ENCODE data around the gene STIL.
"Not testable (repeated sequence)": the region's sequence is repeated elsewhere in the genome, so short reads cannot be mapped to it uniquely, and the experiment has no call there.

The STIL gene

DNA sequence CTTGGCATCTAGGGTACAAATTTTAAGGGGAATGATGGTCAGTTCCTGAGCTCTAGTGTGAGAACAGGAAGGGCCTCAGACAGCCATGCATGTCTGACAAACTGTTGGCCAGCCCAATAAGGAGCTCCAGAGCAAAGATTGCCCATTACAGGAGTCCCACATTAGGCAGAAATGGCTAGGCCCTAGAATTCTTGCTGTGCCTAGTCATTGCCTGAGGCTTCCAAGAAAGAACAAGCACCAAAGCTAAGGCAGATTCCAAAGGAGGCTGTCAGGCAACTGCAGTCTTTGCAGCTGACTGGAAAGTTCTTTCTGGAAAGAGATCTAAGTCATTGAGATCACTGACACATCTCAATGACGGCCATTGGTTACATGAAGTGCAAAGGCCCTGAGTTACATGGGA is 3.9 kb upstream of the STIL start:
- no peak for DNase-seq

DNA sequence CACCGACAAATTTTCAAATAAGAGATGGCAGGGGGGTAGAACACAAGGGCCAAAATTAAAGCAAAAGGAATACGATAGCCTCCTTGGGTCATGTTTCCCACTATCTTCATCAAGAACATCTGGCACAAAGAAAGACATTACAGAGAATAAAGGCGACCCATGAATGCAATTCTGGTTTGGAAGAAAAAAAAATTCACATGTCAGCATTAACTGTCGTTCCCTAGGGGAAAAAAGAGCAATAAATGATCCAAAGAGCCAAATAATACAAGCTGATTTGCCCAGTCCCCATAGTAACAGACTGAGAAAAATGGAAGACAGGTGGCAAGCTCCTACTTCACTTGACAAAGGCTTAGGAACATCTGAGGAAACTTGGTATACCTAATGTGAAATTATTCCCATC is 4.5 kb downstream of the STIL start:
- DNase-seq = no peak

DNA sequence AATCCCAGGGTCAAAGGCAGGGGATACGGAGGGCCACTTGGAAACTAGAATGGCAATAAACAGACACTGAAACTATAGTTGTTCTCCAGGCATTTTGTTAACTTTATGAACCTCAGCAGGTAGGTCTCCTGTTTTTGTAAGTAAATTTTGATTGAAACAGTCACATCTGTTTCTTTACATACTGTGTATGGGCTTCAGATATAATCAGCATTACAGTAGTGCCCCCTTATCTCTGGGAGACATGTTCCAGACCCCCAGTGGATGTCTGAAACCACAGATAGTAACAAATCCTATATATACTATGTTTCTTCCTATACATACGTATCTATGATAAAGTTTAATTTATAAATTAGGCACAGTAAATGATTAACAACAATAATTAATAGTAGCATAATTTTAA is 11.5 kb downstream of the STIL start:
- DNase-seq = no peak

DNA sequence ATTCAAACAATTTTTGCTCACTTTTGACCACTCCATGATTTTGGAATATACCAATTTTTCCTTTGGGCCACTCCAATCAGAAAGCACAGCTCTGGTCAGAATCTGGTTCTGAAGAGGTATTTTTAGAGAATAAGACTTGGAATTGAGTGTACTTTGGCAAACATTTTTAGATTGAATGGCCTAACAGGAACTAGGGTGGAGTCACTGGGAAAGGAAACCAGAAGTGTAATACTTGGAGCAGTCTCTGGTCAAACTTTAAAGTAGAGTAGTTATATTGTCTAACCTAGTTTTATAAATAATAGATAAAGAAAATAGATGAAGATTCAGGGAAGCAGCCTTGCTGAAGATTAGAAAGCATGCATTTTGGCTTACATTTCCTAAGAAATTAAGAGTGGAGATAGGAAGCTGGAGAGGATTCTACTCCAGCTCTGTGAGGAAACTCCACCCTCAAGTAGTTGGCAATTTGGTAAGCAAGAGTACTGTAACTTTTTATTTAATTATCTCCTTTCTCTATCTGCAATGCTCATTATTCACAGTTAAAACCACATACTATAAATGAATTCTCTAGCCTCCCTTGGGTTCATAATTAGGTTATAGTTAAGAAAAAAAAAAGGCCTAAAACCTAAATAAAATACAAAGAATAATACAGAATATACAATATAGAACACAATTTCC is 15.8 kb downstream of the STIL start:
- no peak for DNase-seq

DNA sequence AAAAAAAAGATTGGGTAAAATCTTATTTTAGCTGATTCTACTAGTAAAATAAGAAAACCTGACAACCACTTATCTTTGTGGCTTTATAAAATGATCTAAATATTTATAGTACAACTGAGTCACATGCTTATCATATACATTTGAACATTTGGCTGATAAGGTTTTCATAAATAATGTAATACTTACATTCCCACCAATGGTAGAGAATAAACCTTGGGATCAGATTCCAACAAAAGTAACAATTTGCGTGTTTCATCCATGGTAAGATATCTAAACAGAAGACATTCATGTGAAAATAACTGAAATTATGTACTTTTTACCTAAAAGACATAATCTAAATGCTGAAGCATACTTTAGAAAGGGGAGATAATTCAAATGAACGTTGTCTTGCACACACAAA is 18.4 kb downstream of the STIL start:
- no peak for DNase-seq

DNA sequence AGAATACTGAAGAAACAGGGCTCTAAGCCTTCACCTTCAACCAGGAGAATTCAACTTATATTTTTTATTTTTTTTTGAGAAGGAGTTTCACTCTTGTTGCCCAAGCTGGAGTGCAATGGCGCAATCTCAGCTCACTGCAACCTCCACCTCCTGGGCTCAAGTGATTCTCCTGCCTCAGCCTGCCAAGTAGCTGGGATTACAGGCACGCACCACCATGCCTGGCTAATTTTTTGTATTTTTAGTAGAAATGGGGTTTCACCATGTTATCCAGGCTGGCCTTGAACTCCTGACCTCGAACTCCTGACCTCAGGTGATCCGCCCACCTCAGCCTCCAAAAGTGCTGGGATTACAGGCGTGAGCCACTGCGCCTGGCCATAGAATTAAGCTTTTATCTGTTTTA is 19.1 kb downstream of the STIL start:
- not testable (repeated sequence) for DNase-seq

DNA sequence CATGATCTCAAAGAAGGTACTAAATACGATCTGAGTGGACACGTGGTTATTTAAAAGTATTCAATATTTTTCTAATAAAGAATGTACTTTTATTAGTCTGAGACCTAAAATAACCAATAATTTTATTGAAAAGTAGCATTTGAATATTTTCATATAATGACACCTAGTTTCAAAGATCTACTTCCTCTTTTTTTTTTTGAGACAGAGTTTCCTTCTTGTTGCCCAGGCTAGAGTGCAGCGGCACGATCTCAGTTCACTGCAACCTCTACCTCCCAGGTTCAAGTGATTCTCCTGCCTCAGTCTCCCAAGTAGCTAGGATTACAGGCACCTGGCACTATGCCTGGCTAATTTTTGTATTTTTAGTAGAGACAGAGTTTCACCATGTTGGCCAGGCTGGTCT is 25.8 kb downstream of the STIL start:
- DNase-seq = not testable (repeated sequence)

DNA sequence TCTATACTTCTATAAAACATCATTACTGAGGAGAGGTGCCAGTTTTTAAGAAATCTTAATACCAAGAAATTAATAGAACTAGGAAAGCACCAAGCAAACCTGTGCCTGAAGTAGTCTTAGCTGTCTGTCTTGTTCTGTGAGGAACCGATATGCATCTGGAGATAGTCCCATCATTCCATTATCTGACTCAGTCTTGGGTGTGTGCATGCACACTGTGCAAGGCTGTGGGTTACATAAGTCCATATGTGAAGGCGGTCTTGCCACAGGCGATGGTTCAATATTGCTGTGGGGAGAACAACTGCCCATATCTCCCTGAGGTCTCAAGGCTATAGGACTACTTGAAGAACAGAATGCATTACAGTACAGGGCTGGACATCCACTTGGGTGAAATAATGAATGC is 33.8 kb downstream of the STIL start:
- DNase-seq = no peak

DNA sequence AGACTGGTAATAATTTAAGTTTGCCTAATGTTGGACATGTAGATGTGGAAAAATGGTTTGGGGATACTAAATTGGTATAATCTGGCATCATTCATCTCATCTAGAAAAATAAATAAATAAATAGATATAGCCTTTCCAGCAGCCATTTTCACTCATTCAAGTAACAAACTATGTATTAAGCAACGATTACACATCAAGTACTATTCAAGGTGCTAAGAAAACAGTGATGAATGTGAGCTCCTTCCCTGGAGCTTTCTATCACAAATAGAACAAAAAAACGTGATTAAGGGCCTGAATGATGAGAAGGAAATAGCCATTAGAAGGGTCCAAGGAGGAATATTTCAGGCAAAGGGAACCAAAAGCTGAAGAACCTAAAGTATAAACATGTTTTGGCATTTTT is 37.1 kb downstream of the STIL start:
- no peak for DNase-seq

DNA sequence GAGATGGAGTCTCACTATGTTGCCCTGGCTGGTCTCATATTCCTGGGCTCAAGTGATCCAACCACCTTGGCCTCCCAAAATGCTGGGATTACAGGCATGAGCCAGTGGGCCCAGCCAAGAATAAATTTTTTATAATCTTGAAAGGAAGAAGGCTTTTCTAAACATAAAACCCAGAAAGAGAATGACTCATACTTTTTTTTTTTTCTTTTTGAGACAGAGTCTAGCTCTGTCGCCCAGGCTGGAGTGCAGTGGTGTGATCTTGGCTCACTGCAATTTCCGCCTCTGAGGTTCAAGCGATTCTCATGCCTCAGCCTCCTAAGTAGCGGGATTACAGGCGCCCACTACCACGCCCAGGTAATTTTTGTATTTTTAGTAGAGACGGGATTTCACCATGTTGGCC is 38.1 kb downstream of the STIL start:
- DNase-seq = not testable (repeated sequence)

DNA sequence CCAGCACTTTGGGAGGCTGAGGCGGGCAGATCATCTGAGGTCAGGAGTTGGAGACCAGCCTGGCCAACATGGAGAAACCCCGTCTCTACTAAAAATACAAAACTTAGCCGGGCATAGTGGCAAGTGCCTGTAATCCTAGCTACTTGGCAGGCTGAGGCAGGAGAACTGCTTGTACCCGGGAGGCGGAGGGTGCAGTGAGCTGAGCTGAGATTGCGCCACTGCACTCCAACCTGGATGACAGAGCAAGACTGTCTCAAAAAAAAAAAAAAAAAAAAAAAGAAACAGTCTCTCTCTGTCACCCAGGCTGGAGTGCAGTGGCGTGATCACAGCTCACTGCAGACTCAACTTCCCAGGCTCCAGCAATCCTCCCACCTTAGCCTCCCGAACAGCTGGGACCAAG is 48.4 kb downstream of the STIL start:
- DNase-seq = not testable (repeated sequence)

DNA sequence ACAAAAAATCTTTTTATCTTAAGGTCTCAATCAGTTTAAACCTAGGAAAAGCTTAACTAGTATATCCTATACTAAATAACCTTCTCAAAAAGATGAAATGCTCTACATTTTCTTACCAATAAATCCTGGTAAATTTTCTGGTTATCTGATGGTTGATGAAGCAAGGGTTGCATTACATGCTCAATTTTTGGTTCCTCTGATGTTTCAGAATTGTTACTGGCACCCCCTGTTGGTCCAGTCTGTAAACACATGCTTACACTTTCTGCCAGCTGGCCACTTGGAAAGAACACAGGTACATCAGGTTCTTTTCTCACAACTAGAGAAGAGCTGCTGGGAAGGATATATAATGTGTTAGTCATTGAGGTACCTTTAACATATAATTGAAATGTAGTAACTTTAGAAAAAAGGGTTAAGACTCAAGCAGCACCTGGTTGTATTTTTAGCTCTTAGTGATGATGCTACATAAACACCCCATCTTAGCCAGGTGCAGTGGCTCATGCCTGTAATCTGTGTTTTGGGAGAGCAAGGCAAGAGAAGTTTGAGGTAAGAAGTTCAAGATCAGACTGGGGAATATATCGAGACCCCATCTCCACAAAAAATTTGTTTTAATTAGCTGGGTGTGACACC is 51.0 kb downstream of the STIL start:
- peak; percentile 56 for DNase-seq

DNA sequence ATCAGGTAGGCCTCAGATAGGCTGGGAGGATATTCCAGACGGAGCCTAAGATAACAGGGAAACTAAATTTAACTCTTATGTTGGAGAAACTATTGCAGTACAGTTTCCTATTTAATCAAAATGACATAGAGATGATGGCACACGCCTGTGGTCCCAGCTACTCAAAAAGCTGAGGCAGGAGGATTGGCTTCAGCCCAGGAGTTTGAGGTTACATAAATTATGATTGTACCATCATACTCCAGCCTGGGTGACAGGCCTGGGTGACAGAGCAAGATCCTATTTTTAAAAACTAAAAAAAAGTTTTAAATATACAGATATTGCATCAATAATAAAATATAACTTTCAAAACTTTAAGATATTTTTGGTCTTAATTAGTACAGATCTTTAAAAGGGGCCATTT is 56.7 kb downstream of the STIL start:
- DNase-seq = no peak

DNA sequence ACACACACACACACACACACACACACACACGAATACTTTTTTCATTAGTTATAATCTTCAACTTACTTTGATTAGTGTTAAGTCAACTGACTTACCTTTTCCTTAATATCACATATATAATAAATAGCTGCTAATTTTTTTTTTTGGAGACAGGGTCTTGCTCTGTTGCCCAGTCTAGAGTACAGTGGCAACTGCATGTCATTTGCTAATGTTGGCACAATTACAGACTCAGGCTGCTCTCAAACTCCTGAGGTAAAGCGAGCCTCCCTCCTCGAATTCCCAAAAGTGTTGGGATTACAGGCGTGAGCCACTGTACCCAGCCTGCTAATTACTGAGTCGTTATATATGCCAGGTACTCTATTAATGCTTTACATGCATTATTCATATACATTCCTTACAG is 61.2 kb downstream of the STIL start:
- DNase-seq = no peak

DNA sequence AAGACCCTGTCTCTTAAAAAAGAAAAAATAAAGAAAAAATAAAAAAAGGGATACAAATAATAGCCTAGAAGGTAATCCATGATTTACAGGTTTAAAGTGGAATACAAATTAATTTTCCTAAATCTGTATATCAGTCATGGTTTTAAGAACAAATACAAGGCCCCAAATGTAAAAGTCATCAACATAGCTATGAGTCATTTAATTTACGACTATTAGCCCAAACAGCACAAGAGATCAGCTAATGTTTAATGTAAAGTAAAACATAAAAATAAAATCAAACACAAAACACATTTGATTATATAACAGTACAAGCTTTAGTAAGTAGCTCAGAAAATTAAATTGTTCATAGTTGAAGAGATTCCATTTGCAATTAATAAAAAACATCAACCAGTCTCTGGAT is 61.6 kb downstream of the STIL start:
- no peak for DNase-seq

DNA sequence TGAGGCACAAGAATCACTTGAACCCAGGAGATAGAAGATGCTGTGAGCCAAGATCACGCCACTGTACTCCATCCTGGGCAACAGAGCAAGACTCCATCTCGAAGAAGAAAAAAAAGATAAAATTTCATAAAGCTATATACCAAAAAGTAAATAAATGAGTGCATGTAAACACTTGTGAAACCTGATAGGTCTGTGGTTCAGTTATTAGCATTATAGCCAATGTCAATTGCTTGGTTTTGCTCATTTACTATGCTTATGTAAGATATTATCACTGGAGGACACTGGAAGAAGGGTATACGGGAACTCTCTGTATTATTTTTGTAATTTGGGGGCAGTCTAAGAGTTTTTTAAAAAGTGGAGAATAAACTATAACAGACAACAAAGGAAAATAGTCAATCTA is 64.2 kb downstream of the STIL start:
- DNase-seq = no peak

DNA sequence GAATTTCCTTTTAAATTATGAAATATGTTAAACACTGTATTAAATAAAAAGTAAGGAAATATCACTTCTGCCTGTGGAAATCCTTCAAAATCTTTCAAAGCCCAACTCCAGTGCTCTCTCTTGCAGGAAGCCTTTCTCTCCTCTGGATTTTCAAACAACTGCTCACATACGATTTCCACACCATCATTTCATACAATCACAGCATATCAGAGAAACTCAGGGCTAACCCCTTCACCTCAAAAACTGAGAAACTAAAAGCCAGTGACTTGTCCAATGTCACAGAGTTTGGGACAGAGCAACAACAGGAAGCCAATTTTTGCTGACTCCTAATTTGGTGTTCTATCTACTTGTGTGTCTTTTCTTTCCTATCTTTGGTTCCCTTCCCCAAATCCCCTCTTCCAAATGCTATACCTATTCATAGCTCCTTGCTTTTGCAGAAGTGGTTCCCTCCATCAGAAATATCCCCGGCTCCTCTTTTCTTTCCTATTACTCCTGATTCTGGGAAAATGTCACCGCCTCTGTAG is 69.5 kb downstream of the STIL start:
- DNase-seq = no peak

DNA sequence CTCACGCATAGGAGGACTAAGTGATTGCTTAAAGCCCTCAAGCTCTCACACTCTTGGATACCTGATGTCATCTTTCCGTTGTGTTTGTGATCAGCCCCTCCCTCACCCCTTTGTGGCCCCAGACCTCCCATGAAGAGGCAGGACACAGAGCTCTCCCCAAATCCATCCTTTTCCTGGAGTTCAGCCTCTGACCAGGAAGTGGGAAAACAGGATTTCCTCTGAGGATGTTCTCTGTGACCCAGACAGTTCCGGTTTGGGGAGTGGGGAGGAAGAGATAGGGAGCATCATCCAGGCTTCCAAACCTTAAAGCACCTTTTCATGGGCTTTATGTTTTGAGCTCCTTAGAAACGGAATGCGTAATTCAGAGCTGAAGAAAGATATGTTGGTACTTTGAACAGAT is 70.0 kb downstream of the STIL start:
- no peak for DNase-seq

DNA sequence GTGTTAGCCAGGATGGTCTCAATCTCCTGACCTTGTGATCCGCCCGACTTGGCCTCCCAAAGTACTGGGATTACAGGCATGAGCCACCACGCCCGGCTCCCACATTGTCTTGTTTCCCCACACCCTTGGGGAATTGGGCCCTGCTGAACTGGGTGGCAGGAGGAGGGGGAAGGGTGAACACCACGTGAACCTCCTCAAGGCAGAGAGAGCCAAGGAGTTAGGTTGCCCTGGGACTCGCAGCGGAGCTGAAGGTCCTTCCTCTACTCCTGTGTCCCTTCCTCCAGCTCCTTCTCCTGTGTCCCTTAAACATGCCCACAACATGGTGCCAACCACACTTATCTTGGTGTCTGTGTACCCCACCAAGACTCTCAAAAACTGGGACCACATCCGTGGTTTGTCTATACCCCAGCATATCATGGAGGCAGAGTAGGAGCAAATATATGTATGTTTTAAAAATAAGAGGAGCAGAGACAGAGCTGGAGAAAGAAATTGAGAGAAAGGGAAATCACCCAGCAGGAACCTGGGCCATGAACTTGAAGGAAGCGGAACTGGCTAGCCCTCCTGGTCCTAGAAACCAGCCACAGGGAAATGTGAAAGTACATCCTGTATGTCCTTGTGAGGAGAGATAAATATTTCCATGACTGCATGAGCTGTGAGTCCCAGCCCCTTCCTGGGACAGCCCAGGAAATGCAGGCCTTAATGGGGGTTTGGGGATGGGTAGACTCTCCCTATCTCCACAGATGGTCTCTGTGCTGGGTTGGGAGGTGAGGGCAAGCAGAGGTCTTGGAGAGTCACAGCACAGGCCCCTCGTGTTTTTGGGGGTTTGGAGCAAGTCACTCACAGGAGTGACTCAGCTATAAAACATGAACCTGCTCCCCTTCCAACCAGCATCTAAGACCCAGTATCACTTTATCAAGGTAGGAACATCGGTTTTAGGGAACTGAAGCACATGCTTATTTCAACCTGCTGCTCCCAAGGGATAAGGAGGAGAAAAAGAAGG is 72.5 kb downstream of the STIL start:
- DNase-seq = no peak

DNA sequence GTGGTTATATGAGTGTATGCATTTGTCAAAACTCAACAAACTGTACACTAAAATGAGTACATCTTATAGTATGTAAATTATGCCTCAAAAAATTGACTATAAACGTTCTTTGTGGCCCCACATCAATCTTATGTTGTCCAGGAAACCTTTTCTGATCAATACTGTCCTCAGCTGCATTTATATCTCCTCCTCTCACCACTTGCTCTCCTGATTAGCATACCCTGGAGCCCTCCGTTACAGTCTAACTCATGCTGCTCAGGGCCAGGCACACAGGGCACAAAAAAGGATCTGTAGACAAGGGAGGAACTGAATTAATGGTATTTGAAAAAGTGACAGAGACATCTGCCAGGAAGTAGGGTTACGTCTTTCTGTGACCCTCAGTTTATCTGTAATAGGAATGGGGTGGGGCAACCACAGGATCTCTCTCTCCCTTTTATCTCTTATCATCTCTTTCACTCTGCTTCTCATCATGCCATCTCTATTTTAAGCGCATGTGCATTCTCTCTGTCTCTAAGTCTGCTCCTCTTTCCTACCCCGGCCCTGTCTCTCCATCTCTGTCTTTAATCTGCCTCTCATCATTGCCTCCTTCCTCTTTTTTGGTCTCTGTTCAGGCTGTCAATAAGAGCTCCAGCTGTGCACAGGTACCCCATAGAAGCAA is 74.9 kb downstream of the STIL start:
- no peak for DNase-seq

DNA sequence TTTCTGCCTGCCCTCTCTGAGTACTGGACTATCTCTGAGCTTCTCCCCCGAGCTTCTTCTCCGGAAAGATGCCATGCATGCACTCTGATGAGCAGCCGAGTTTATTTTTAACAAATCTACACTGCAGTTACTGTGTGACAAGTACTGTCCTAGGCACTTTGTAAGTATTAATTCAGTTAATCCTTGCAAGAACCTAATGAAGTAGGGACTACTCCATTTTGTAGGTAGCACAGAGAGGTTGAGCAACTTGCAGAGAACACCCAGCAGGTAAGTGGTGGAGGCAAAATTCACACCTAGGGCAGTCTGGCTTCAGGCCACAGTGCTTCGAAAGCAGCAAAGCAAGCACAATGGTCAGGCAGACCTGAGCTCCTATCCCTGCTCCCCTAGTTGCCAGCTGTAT is 78.1 kb downstream of the STIL start:
- DNase-seq = no peak

DNA sequence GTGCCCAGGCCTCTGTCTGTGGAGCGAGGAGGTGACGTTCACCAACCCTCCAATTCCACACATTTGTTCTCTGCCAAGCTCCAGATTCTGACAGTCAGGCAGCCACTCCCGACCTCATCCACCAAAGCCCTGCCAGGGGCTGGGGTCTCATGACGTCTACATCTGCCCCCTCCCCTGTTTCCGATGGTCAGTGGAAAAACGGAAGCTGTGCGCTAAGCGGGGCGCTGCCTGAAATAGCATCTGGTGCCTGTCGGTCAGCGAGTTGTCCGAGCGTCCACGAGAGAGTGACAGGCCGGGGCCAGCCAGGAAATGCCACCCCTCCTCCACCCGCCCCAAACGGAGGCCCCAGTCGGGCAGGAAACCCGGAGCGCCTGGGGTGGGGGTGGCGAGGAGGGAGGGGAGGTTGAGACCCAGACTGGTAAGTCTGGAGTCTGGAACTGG is 78.7 kb downstream of the STIL start:
- DNase-seq = no peak

DNA sequence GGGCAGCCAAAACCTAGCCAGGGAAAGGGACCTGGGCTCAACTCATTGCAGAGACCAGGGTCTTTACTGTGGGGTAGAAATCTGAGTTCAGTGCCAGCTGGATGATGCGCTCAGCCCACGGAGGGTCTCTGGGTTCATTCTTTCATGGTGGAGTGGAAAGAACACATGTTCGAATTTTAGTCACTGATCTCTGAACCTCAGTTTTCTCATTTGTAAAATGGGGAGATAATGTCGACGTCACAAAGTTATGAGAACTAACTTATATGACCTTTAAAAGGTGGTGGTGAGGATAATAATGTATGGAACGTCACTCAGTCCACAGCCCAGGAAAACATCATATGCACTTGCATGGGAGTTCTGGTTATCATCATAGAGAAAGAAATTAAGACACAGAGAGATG is 80.8 kb downstream of the STIL start:
- DNase-seq = no peak
